Mesothelial cell of epicardium (in vitro differentiated cells): ENCODE measurements around the gene DSG2. TPM values are rescaled to one million over a fixed set of nuclear protein-coding genes. Genes with fewer than 3 reads are reported as not detected.

Source experiments
- DNase-seq, 2 experiments: peaks; one replicate each; pipeline ENCODE4 v3.0.0; 2021; ENCODE audit warnings: low spot score in 2 of 2; ENCODE audit not compliant: unreplicated experiment in 2 of 2
- H3K27ac Mint-ChIP-seq: 2 replicates; pipeline ENCODE4 v1.8.0; 2021; ENCODE audit warnings: mixed read lengths
- H3K27me3 Mint-ChIP-seq: 2 replicates; pipeline ENCODE4 v1.8.0; 2021; ENCODE audit warnings: low read depth, mixed read lengths
- H3K36me3 Mint-ChIP-seq: 2 replicates; pipeline ENCODE4 v1.8.0; 2021; ENCODE audit warnings: mixed read lengths
- H3K4me1 Mint-ChIP-seq: 2 replicates; pipeline ENCODE4 v1.8.0; 2021; ENCODE audit warnings: mixed read lengths
- H3K4me3 Mint-ChIP-seq: 2 replicates; pipeline ENCODE4 v1.8.0; 2021; ENCODE audit warnings: mild to moderate bottlenecking, moderate library complexity, mixed read lengths
- H3K9me3 Mint-ChIP-seq: 2 replicates; pipeline ENCODE4 v1.8.0; 2021; ENCODE audit warnings: mixed read lengths
- CTCF ChIP-seq: fragments of 200-600 bp; sonication (generic); IDR thresholded peaks from one replicate; pipeline ENCODE4 v1.5.0; 2021; ENCODE audit warnings: antibody characterized with exemption; ENCODE audit not compliant: unreplicated experiment
- total RNA-seq: library from RNA; stranded (reverse); gene quantifications from 3 replicates; pipeline ENCODE4 v1.2.1, GENCODE V29; 2021

The DSG2 gene
- total RNA-seq, 1 donor from 2014 or later: 98.0 TPM

- no peak for TF ChIP-seq CTCF
- Mint-ChIP-seq H3K36me3 (peaks cover 50% of the 10 kb centered on the region), H3K27ac (no peak overlapping the region), H3K27me3 (no peaks in the 10 kb centered on the region), H3K4me3 (no peak overlapping the region), H3K4me1 (no peaks in the 10 kb centered on the region), H3K9me3 (peaks cover 6% of the 10 kb centered on the region)
- DNase-seq: no peak
These were observed 48.5 kb downstream of the DSG2 start for GRCh38 chr18:31546476-31546875.

- Mint-ChIP-seq H3K36me3 (peaks cover 36% of the 10 kb centered on the region), H3K27me3 (no peaks in the 10 kb centered on the region), H3K9me3 (peaks cover 6% of the 10 kb centered on the region), H3K4me1 (peaks cover 2% of the 10 kb centered on the region), H3K4me3 (no peak overlapping the region), H3K27ac (no peak overlapping the region)
- no peak for TF ChIP-seq CTCF
- no peak for DNase-seq
These were observed 50.9 kb downstream of the DSG2 start for GRCh38 chr18:31548853-31549252.

- Mint-ChIP-seq H3K9me3 (peaks cover 6% of the 10 kb centered on the region), H3K36me3 (peaks cover 36% of the 10 kb centered on the region), H3K4me1 (peaks cover 2% of the 10 kb centered on the region), H3K27me3 (peaks cover 1% of the 10 kb centered on the region), H3K4me3 (no peak overlapping the region), H3K27ac (no peak overlapping the region)
- no peak for DNase-seq
- TF ChIP-seq CTCF: no peak
These were observed 51.4 kb downstream of the DSG2 start for GRCh38 chr18:31549416-31549815.

GRCh38 chr18:31551883-31552282 lies 53.9 kb downstream of the DSG2 start:
- H3K27ac Mint-ChIP-seq: no peak overlapping the region

GRCh38 chr18:31553800-31554199 lies 55.8 kb downstream of the DSG2 start:
- peaks cover 9% of the 10 kb centered on the region for H3K4me1 Mint-ChIP-seq
- peak; percentile 21 for TF ChIP-seq CTCF
- H3K9me3 Mint-ChIP-seq: peaks cover 6% of the 10 kb centered on the region
- no peak for DNase-seq
- H3K27ac Mint-ChIP-seq: no peak overlapping the region
- no peak overlapping the region for H3K4me3 Mint-ChIP-seq
- H3K27me3 Mint-ChIP-seq: peaks cover 1% of the 10 kb centered on the region
- H3K36me3 Mint-ChIP-seq: peaks cover 18% of the 10 kb centered on the region

More at GRCh38 chr18:31551883-31552282, 53.9 kb downstream of the DSG2 start:
- Mint-ChIP-seq H3K27me3 (peaks cover 1% of the 10 kb centered on the region), H3K36me3 (peaks cover 19% of the 10 kb centered on the region), H3K4me3 (no peak overlapping the region), H3K9me3 (peaks cover 6% of the 10 kb centered on the region), H3K4me1 (peaks cover 9% of the 10 kb centered on the region)
- no peak for TF ChIP-seq CTCF
- no peak for DNase-seq

- DNase-seq: no peak
- H3K36me3 Mint-ChIP-seq: peaks cover 9% of the 10 kb centered on the region
- peaks cover 15% of the 10 kb centered on the region for H3K4me1 Mint-ChIP-seq
- H3K27me3 Mint-ChIP-seq: peaks cover 1% of the 10 kb centered on the region
- TF ChIP-seq CTCF: no peak
- no peaks in the 10 kb centered on the region for H3K9me3 Mint-ChIP-seq
- H3K27ac Mint-ChIP-seq: no peak overlapping the region
- no peak overlapping the region for H3K4me3 Mint-ChIP-seq
These were observed 56.8 kb downstream of the DSG2 start for GRCh38 chr18:31554776-31555175.
